ENCODE measurements around the gene GK2. TPM values are rescaled to one million over a fixed set of nuclear protein-coding genes. Genes with fewer than 3 reads are reported as not detected.

Gene GK2
- total RNA-seq, 3 donors from 2014 or later (not counting 1 experiment from before 2014, with no cell fraction given) = not detected

DNA sequence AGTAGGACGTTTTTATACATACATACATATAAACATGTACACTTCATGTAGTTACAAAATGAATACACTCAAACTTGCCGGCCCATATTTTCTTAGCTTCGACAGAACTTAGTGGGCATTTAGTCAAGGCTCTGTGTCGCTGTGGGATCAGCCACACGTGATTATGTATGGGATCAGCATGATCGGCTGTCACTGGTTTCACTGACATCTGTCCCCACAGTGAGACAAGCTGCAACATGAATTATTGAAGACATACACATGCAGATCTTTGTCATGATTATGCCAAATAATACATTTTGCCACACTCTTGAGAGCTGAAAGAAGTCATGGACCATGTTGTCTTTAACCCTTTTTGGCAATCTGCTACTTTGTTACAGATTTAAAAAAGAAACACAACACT is 44.0 kb downstream of the GK2 start:
- Mint-ChIP-seq H3K4me3 (no peak overlapping the region), H3K9me3 (peaks cover 0 to 3% of the 10 kb centered on the region in 2 donors), H3K36me3 (no peaks in the 10 kb centered on the region), H3K27ac (no peak overlapping the region), H3K4me1 (no peaks in the 10 kb centered on the region), H3K27me3 (ENCODE audit: low read depth in 2 of 2) (no peaks in the 10 kb centered on the region)
- intact Hi-C loops (cut with micrococcal nuclease) = no loop called here
- DNase-seq (no peak), ATAC-seq (no peak)
- Histone ChIP-seq H3K4me3 (ENCODE audit: low read length) (no peak overlapping the region), H3K9me3 (ENCODE audit: control insufficient read depth, insufficient read depth, low read length) (no peaks in the 10 kb centered on the region), H3K27ac (ENCODE audit: low read length) (no peak overlapping the region), H3K27me3 (ENCODE audit: control insufficient read depth, insufficient read depth, low read length) (no peaks in the 10 kb centered on the region), H3K4me1 (ENCODE audit: control insufficient read depth, insufficient read depth, low read length) (no peaks in the 10 kb centered on the region), H3K36me3 (ENCODE audit: control insufficient read depth, insufficient read depth, low read length) (no peaks in the 10 kb centered on the region)
- TF ChIP-seq CTCF (IDR thresholded peaks at IDR 0.05) = no peak
- 90% methylated on average over 5 of the region's 6 CpGs for WGBS (ENCODE audit: insufficient coverage)

- Mint-ChIP-seq H3K27ac (no peak overlapping the region), H3K27me3 (ENCODE audit: low read depth in 2 of 2) (no peaks in the 10 kb centered on the region), H3K36me3 (no peaks in the 10 kb centered on the region), H3K9me3 (peaks cover 0 to 3% of the 10 kb centered on the region in 2 donors), H3K4me3 (no peak overlapping the region), H3K4me1 (no peaks in the 10 kb centered on the region)
- intact Hi-C loops (cut with micrococcal nuclease) = no loop called here
- no peak overlapping the region for H3K4me3 ChIP-seq (ENCODE audit: low read length)
- no peak for ATAC-seq
- no peak for DNase-seq
- no peaks in the 10 kb centered on the region for H3K36me3 ChIP-seq (ENCODE audit: control insufficient read depth, insufficient read depth, low read length)
- H3K27me3 ChIP-seq (ENCODE audit: control insufficient read depth, insufficient read depth, low read length) = no peaks in the 10 kb centered on the region
- H3K9me3 ChIP-seq (ENCODE audit: control insufficient read depth, insufficient read depth, low read length) = no peaks in the 10 kb centered on the region
- TF ChIP-seq CTCF (IDR thresholded peaks at IDR 0.05) = no peak
- no peak overlapping the region for H3K27ac ChIP-seq (ENCODE audit: low read length)
- no peaks in the 10 kb centered on the region for H3K4me1 ChIP-seq (ENCODE audit: control insufficient read depth, insufficient read depth, low read length)
- WGBS (ENCODE audit: insufficient coverage) = 95% methylated on average over 4 of the region's 4 CpGs
These were observed 45.4 kb downstream of the GK2 start for GRCh38 chr4:79362626-79363025.

DNA sequence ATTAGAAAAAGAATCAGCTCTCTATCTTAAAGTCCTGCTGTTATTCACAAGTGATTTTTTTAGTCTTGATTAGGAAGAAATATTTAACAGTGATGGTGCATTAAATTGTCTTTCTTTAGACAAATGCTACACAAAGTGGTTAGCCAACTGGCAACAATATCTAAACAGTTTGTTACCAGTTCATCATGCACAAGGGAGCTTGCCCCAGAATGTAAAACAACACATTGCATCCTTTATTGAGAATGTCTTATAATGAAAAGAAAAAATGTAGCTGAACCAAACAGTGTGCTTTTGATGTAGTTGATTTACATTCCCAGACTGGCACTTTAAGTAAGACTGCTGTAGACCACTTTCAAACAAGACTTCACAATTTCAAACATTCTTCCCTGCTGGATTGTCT is 48.0 kb downstream of the GK2 start:
- H3K27ac ChIP-seq (ENCODE audit: low read length) = no peak overlapping the region
- Mint-ChIP-seq H3K9me3 (peaks cover 0 to 3% of the 10 kb centered on the region in 2 donors), H3K27me3 (ENCODE audit: low read depth in 2 of 2) (no peaks in the 10 kb centered on the region), H3K27ac (no peak overlapping the region), H3K4me3 (no peak overlapping the region), H3K36me3 (no peaks in the 10 kb centered on the region), H3K4me1 (no peaks in the 10 kb centered on the region)
- no peak for ATAC-seq
- no peaks in the 10 kb centered on the region for H3K9me3 ChIP-seq (ENCODE audit: control insufficient read depth, insufficient read depth, low read length)
- no peaks in the 10 kb centered on the region for H3K36me3 ChIP-seq (ENCODE audit: control insufficient read depth, insufficient read depth, low read length)
- no peaks in the 10 kb centered on the region for H3K4me1 ChIP-seq (ENCODE audit: control insufficient read depth, insufficient read depth, low read length)
- H3K27me3 ChIP-seq (ENCODE audit: control insufficient read depth, insufficient read depth, low read length) = no peaks in the 10 kb centered on the region
- no peak for DNase-seq
- intact Hi-C loops (cut with micrococcal nuclease) = no loop called here
- H3K4me3 ChIP-seq (ENCODE audit: low read length) = no peak overlapping the region
- TF ChIP-seq CTCF (IDR thresholded peaks at IDR 0.05) = no peak

- H3K36me3 Mint-ChIP-seq = no peaks in the 10 kb centered on the region
- no peaks in the 10 kb centered on the region for H3K36me3 ChIP-seq (ENCODE audit: control insufficient read depth, insufficient read depth, low read length)
- H3K4me3 ChIP-seq (ENCODE audit: low read length) = no peak overlapping the region
- no peaks in the 10 kb centered on the region for H3K27me3 ChIP-seq (ENCODE audit: control insufficient read depth, insufficient read depth, low read length)
- DNase-seq (no peak), ATAC-seq (no peak)
- H3K27ac Mint-ChIP-seq = no peak overlapping the region
- H3K27me3 Mint-ChIP-seq (ENCODE audit: low read depth in 2 of 2) = no peaks in the 10 kb centered on the region
- H3K27ac ChIP-seq (ENCODE audit: low read length) = no peak overlapping the region
- no CpG with 5 or more reads among the region's 1 CpG for WGBS (ENCODE audit: insufficient coverage)
- no peaks in the 10 kb centered on the region for H3K4me1 Mint-ChIP-seq
- intact Hi-C loops (cut with micrococcal nuclease) = no loop called here
- H3K4me1 ChIP-seq (ENCODE audit: control insufficient read depth, insufficient read depth, low read length) = no peaks in the 10 kb centered on the region
- no peak overlapping the region for H3K4me3 Mint-ChIP-seq
- peaks cover 0 to 3% of the 10 kb centered on the region in 2 donors for H3K9me3 Mint-ChIP-seq
- H3K9me3 ChIP-seq (ENCODE audit: control insufficient read depth, insufficient read depth, low read length) = no peaks in the 10 kb centered on the region
- no peak for TF ChIP-seq CTCF (IDR thresholded peaks at IDR 0.05)
These were observed 49.6 kb downstream of the GK2 start for GRCh38 chr4:79358438-79358837.

Data from natural killer cell (primary cell).